Adrenal gland (tissue), 12 donors: Measurements from ENCODE around the gene TCF4. TPM values are rescaled to one million over a fixed set of nuclear protein-coding genes. Genes with fewer than 3 reads are reported as not detected.

Experiments used
- DNase-seq, 7 donors: peaks; one replicate each; pipeline ENCODE4 v3.0.0-alpha.2; 2019 to 2020
- H3K27ac ChIP-seq, 5 donors: fragments of 200-600 bp; sonication (generic) in 4 of 5; 1 replicate in 3 of 5; 2 replicates in 2 of 5; pipeline versions ENCODE4 v1.5.1 to v1.8.0; 2016 to 2020; ENCODE audit warnings: mild to moderate bottlenecking in 1 of 5
- H3K27me3 ChIP-seq: fragments of 200-600 bp; 2 replicates; pipeline ENCODE4 v1.8.0; 2021
- H3K36me3 ChIP-seq, 2 donors: fragments of 200-600 bp; replicated peaks in 1 of 2; 1 replicate in 1 of 2; 2 replicates in 1 of 2; pipeline versions ENCODE4 v1.5.1 to v1.8.0; 2018 to 2022
- H3K4me1 ChIP-seq, 2 donors: fragments of 200-600 bp; replicated peaks in 1 of 2; 1 replicate in 1 of 2; 2 replicates in 1 of 2; pipeline versions ENCODE4 v1.5.1 to v1.8.0; 2018 to 2021
- H3K4me3 ChIP-seq, 4 donors: fragments of 200-600 bp; sonication (generic) in 3 of 4; one replicate each; pipeline ENCODE4 v1.5.1; 2016 to 2018
- H3K9me3 ChIP-seq, 3 donors: fragments of 200-600 bp; sonication (generic) in 1 of 3; replicated peaks in 1 of 3; 1 replicate in 2 of 3; 2 replicates in 1 of 3; pipeline versions ENCODE4 v1.5.1 to v1.8.0; 2016 to 2021
- CTCF ChIP-seq, 6 experiments: fragments of 450-650 bp in 4 of 6; fragments of 200-600 bp in 2 of 6; sonication (generic) in 1 of 6; IDR thresholded peaks; 1 replicate in 5 of 6; 2 replicates in 1 of 6; pipeline versions ENCODE4 v1.5.1 to v1.8.0; 2016 to 2021; ENCODE audit warnings: antibody characterized with exemption in 6 of 6, mild to moderate bottlenecking in 2 of 6, moderate library complexity in 1 of 6
- POLR2A ChIP-seq, 2 donors: fragments of 450-650 bp; IDR thresholded peaks; one replicate each; pipeline ENCODE4 v1.6.1; 2017; ENCODE audit warnings: antibody characterized with exemption in 2 of 2, mild to moderate bottlenecking in 2 of 2, moderate library complexity in 1 of 2
- WGBS, 4 donors: extraction: QIAGEN DNeasy Blood & Tissue Kit in 2 of 4; methylation state at CpG; one replicate each; pipeline versions ENCODE4 v1.1.5 to v1.1.7; 2013 to 2017; 5-methylcytosine and 5-hydroxymethylcytosine counted together
- intact Hi-C, 2 donors: fragments of 100-400 bp; cut with DNase I; formaldehyde crosslinking; loops; one replicate each; pipeline versions ENCODE4 v1.14.1 to v1.15.0; 2022 to 2023
- polyA plus RNA-seq, 3 donors: library from polyadenylated mRNA; stranded (reverse); fragments of 200-250 nt in 2 of 3; fragments of 350-450 nt in 1 of 3; fragmentation: Illumina TruSeq in 1 of 3; extraction: RNeasy Lipid Tissue Mini Kit (QIAGEN cat#74804) in 1 of 3; gene quantifications; one replicate each; pipeline ENCODE4 v1.2.3, GENCODE V29; 2013 to 2014
- total RNA-seq, 9 donors: library from RNA; depleted of rRNA in 4 of 9; stranded (reverse); fragments of >200 nt in 4 of 9; fragments of 120-200 nt in 1 of 9; fragmentation: NEBNext Ultra II Directional in 1 of 9; extraction: Animal tissue kit (Norgen Biotek cat#: 25700) in 1 of 9; gene quantifications; one replicate each; pipeline versions ENCODE4 v1.1.0 to v1.2.4, GENCODE V29; 2013 to 2023
- donor health status: healthy with polysubstance abuse.
- donor health status: Bipolar disorder and iron deficiency.
- donor health status: DM: yes; HTN: yes; CAD: no.
- donor health status: DM: no; HTN: no; CAD: no.
- donor health status: DM: no; HTN: no; CAD: no.
- donor health status: DM: yes; HTN: yes; CAD: no.

TCF4 gene
- total and polyA plus RNA-seq, 12 donors: 21.9 to 196 (median 112) TPM

- TF ChIP-seq CTCF (IDR thresholded peaks at IDR 0.05): no peak
- TF ChIP-seq POLR2A (IDR thresholded peaks at IDR 0.05): no peak
- no peaks in the 10 kb centered on the region for H3K36me3 ChIP-seq
- H3K27ac ChIP-seq: no peak overlapping the region
- no peaks in the 10 kb centered on the region for H3K4me1 ChIP-seq
- no peak for DNase-seq
- H3K9me3 ChIP-seq: no peaks in the 10 kb centered on the region
- 89 to 97% (median 92%) methylated on average over 3 of the region's 3 CpGs for WGBS, 4 donors
- no peaks in the 10 kb centered on the region for H3K27me3 ChIP-seq
- intact Hi-C loops: no loop called here
- no peak overlapping the region for H3K4me3 ChIP-seq
These were observed 35.6 kb upstream of the TCF4 start for GRCh38 chr18:55623626-55624025.

- intact Hi-C loops: no loop called here
- Histone ChIP-seq H3K4me1 (no peaks in the 10 kb centered on the region), H3K36me3 (no peaks in the 10 kb centered on the region), H3K4me3 (no peak overlapping the region), H3K27ac (no peak overlapping the region), H3K9me3 (no peaks in the 10 kb centered on the region), H3K27me3 (no peaks in the 10 kb centered on the region)
- DNase-seq: no peak
- WGBS, 4 donors: 90 to 94% (median 91%) methylated on average over 2 of the region's 2 CpGs
- no peak for TF ChIP-seq CTCF (IDR thresholded peaks at IDR 0.05)
- TF ChIP-seq POLR2A (IDR thresholded peaks at IDR 0.05): no peak
These were observed 22.5 kb upstream of the TCF4 start for GRCh38 chr18:55610506-55610905.

GRCh38 chr18:55609160-55609825 lies 21.3 kb upstream of the TCF4 start:
- no peak overlapping the region for H3K27ac ChIP-seq
- intact Hi-C loops: no loop called here
- H3K27me3 ChIP-seq: no peaks in the 10 kb centered on the region
- H3K4me3 ChIP-seq: no peak overlapping the region
- TF ChIP-seq CTCF (IDR thresholded peaks at IDR 0.05): no peak
- TF ChIP-seq POLR2A (IDR thresholded peaks at IDR 0.05): no peak
- 82 to 89% (median 84%) methylated on average over 6 of the region's 6 CpGs for WGBS, 4 donors
- no peak for DNase-seq
- no peaks in the 10 kb centered on the region for H3K4me1 ChIP-seq
- H3K9me3 ChIP-seq: no peaks in the 10 kb centered on the region
- H3K36me3 ChIP-seq: no peaks in the 10 kb centered on the region

- no peaks in the 10 kb centered on the region for H3K27me3 ChIP-seq
- 91 to 99% (median 96%) methylated on average over 4 of the region's 4 CpGs for WGBS, 4 donors
- no peaks in the 10 kb centered on the region for H3K9me3 ChIP-seq
- TF ChIP-seq POLR2A (IDR thresholded peaks at IDR 0.05) (no peak), CTCF (IDR thresholded peaks at IDR 0.05) (no peak)
- no peak overlapping the region for H3K27ac ChIP-seq
- DNase-seq: no peak
- H3K4me3 ChIP-seq: no peak overlapping the region
- H3K4me1 ChIP-seq: no peaks in the 10 kb centered on the region
- intact Hi-C loops: no loop called here
- no peaks in the 10 kb centered on the region for H3K36me3 ChIP-seq
These were observed 20.5 kb upstream of the TCF4 start for GRCh38 chr18:55608497-55608896.
